HG03378 (cell line): ENCODE data around the gene LPCAT3.
"Not testable (repeated sequence)": the region's sequence is repeated elsewhere in the genome, so short reads cannot be mapped to it uniquely, and the experiment has no call there.

Experiments used
- ATAC-seq: cut with Tn5 transposase; IDR thresholded peaks from one replicate; pipeline ENCODE4 v1.9.1; 2021; ENCODE audit warnings: mild to moderate bottlenecking, moderate library complexity; ENCODE audit not compliant: unreplicated experiment

Gene LPCAT3

GRCh38 chr12:7037411-7037810 is 19.1 kb upstream of the LPCAT3 start:
- ATAC-seq, result not testable (repeated sequence)

DNA sequence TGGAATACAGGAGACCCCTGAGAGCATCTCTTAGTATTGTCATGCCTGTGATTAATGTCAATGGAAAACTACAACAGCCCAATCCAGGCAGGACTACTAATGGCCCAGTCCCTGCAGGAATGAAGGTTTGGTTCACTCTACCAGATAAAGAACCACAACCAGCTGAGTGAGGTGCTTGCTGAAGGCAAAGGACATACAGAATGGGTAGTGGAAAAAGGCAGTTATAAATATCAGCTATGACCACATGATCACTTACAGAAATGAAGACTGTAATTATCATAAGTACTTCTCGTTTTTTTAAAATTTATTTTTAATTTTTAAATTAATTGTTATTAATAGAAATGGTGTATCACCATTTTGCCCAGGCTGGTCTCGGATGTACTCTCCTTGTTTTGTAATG is 17.2 kb upstream of the LPCAT3 start:
- ATAC-seq, result no peak

DNA sequence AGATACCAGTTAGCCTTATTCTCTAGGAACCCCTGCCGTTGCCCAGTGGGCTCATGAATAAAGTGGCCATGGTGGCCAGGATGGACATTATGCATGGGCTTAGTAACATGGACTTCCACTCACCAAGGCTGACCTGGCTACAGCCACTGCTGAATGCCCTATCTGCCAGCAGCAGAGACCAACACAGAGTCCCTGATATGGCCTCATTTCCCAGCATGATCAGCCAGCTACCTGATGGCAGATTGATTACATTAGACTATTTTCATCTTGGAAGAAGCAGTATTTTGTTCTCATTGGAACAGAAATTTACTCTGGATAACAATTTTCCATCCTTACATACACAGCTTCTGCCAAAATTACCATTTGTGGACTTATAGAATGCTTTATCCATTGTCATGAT is 16.2 kb upstream of the LPCAT3 start:
- ATAC-seq, result no peak

DNA sequence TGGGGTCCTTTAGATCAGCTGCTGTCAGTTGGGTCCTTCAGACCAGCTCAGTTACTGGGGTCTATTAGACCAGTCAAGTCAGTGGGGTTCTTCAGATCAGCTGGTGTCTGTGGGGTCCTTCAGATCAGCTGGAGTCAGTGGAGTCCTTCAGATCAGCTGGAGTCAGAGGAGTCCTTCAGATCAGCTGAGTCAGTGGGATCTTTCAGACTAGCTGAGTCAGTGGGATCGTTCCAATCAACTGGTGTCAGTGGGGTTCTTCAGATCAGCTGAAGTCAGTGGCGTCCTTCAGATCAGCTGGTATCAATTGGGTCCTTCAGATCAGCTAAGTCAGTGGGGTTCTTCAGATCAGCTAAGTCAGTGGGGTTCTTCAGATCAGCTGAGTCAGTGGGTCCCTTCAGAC is 14.7 kb upstream of the LPCAT3 start:
- ATAC-seq, result no peak

GRCh38 chr12:7031306-7031705 is 13.0 kb upstream of the LPCAT3 start:
- no peak for ATAC-seq

GRCh38 chr12:7026854-7027253 is 8.6 kb upstream of the LPCAT3 start:
- ATAC-seq, result no peak

DNA sequence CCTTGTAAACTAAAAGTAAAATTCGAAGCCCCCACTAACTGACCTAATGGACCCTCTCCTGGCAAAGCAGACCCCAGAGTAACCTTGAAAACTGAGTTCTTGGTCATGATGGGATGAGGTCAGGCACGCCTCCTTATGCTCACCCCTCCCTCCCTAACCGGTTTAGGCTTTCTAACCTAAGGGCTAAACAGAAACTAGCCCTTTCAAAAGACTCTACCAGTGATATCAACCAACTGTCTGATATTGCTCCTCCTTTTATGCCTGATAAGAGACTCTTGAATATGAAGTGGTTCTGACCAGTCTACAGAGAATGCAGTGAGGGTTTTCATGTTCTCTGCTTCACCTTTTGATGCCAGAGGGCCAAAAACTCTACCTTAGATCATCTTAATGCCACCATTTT is 4.8 kb upstream of the LPCAT3 start:
- no peak for ATAC-seq

- ATAC-seq, result no peak
Observed at GRCh38 chr12:7021956-7022355, 3.7 kb upstream of the LPCAT3 start.

GRCh38 chr12:7019043-7019569 is 830 bp upstream of the LPCAT3 start:
- ATAC-seq, result no peak

DNA sequence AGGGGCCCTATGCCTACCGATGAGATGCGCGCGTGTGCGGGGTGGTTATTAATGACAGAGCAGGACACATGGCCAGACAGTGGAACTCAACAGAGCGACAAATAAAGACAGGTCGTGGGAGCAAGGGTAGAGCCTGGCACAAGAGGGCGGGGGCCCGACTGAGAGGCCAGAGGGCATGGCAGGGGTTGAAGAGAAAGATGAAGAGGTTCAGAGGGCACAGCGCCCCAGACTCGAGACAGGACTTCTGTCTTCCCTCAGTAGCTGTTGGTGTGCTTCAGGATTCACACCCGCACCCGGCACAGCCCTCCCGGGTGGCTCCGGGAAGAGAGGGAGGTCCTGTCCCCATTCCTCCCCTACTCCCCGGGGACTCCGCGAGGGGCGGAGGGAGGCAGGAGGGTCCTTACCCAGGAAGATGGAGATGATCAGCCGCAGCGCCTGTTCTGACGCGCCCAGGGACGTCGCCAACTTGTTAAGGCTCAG is 366 bp downstream of the LPCAT3 start:
- peak; percentile 8 for ATAC-seq

- ATAC-seq, result no peak
Observed at GRCh38 chr12:7016958-7017571, 1.2 kb downstream of the LPCAT3 start.

DNA sequence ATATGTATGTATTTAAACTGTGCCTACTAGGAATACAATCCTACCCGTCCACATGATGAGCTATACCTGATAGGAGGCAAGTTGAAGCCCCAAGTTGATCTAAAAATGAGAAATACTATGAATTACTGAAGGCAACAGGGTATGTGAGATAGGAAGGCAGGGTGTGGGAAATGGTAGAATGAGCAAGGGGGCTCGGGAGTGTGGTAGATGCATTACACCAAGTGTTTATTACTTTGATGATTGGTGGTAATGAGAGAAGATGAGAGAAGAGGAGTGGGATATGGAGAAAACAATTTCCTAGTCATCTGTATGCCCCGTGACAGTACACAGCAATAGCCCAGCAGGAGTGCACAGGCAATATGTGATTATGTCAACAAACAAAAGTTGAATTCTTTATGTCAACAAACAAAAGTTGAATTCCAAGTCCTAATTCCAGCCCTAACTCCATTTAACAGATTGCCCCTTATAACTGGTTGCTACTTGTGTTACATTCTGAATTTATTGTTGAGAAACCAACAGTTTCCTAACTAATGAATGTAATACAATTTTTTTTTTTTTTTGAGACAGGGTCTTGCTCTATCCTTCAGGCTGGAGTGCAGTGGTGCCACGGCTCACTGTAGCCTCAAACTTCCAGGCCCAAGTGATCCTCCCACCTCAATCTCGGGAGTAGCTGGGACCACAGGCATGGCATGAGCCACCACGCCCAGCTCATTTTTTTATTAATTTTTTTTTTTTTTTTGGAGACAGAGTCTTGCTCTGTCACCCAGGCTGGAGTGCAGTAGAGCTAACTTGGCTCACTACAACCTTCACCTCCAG is 2.5 kb downstream of the LPCAT3 start:
- no peak for ATAC-seq

DNA sequence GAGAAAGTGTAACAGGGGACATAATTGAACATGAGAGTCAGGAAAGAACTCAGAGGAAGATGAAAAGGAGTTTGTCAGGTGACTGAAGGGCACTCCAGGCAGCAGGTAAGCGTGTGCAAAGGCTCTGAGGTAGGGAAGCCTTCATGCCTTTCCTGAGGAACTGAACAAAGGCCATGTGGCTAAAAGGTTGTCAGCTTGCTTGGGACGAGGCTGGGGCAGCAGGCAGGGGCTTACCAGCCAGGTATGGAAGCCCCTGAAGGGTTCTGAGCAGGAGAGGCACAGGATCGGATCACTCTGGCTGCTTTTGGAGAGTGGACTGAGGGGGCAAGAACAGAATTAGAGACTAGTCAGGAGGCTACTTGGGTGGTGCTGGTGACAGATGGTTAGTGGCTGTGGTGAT is 5.2 kb downstream of the LPCAT3 start:
- no peak for ATAC-seq

DNA sequence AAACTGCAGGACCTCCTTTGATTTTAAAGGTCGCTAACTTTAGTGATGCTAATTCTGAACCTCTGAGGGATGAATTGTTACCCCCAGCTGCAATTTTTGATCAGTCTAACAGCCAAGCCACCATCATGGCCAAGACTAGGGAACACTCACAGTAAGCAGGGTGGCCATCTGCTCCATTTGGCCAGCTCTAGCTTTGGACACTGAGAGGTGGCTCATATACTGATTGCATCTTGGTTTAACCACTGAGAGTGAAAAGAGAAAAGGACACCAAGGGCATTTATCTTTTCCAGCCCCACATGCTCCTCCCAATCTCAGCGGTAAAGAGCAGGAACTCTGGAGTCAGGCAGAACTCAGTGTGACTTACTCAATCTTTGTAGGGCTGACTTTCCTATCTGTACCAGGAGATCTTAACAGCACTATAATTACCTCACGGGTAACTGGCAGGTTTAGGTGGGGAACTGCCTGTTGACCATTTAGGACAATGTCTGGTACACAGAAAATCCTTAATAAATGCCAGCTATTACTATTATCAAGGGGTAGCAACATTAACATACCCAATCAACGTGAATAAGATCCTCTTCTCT is 6.2 kb downstream of the LPCAT3 start:
- ATAC-seq, result no peak

DNA sequence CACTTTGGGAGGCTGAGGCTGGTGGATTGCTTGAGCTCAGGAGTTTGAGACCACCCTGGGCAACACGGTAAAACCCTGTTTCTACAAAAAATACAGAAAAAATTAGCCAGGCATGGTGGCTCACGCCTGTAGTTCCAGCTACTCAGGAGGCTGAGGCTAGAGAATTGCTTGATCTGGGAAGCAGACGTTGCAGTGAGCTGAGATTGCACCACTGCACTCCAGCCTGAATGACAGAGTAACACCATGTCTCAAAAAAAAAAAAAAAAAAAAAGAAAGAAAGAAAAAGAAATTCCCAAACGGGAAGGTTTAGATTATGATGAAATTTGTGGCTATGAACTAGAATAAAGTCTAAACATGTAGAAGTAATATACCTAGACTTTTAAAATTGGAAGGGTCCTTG is 6.9 kb downstream of the LPCAT3 start:
- ATAC-seq, result not testable (repeated sequence)

DNA sequence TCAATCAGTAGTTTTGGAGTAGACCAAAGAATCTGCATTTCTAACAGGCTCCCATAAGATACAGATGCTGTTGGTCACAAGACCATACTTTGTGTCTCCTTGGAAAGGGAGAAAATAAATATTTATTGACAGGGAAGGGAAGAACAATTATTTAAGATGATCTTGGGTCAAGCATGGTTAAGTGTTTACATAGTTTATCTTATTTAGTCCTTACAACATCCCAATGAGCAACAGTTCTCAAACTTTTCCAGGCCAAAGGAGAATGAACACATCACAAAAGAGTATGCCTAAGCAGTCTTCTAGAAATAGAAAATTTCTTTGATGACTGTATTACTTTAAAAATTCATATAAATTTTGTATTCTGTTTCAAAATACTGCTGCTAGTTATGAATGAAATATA is 8.8 kb downstream of the LPCAT3 start:
- no peak for ATAC-seq

GRCh38 chr12:7008864-7009263 is 9.4 kb downstream of the LPCAT3 start:
- no peak for ATAC-seq

GRCh38 chr12:7006639-7007038 is 11.6 kb downstream of the LPCAT3 start:
- no peak for ATAC-seq

- ATAC-seq, result no peak
Observed at GRCh38 chr12:7005311-7005710, 13.0 kb downstream of the LPCAT3 start.

GRCh38 chr12:7004840-7005239 is 13.4 kb downstream of the LPCAT3 start:
- ATAC-seq, result no peak

- ATAC-seq, result no peak
Observed at GRCh38 chr12:7004287-7004803, 13.9 kb downstream of the LPCAT3 start.
